Stimulated activated naive CD8-positive, alpha-beta T cell treated with anti-CD3 and anti-CD28 coated beads, Interleukin-15, Interleukin-2, amounts not matched to agents 100 ng/mL and 50 ng/mL, for 24 hours (primary cell): ENCODE results near the gene DDX23.

Experiments
- H3K27ac Mint-ChIP-seq: one replicate; pipeline ENCODE4 v1.8.0; 2021; ENCODE audit warnings: mild to moderate bottlenecking, mixed read lengths
- H3K27me3 Mint-ChIP-seq: one replicate; pipeline ENCODE4 v1.8.0; 2021; ENCODE audit warnings: mixed read lengths
- H3K36me3 Mint-ChIP-seq: one replicate; pipeline ENCODE4 v1.8.0; 2021; ENCODE audit warnings: low read depth, mixed read lengths
- H3K4me1 Mint-ChIP-seq: one replicate; pipeline ENCODE4 v1.8.0; 2021; ENCODE audit warnings: low read depth, mixed read lengths
- H3K4me3 Mint-ChIP-seq: one replicate; pipeline ENCODE4 v1.8.0; 2021; ENCODE audit warnings: mild to moderate bottlenecking, mixed read lengths
- H3K9me3 Mint-ChIP-seq: one replicate; pipeline ENCODE4 v1.8.0; 2021; ENCODE audit warnings: mixed read lengths

Gene DDX23

DNA sequence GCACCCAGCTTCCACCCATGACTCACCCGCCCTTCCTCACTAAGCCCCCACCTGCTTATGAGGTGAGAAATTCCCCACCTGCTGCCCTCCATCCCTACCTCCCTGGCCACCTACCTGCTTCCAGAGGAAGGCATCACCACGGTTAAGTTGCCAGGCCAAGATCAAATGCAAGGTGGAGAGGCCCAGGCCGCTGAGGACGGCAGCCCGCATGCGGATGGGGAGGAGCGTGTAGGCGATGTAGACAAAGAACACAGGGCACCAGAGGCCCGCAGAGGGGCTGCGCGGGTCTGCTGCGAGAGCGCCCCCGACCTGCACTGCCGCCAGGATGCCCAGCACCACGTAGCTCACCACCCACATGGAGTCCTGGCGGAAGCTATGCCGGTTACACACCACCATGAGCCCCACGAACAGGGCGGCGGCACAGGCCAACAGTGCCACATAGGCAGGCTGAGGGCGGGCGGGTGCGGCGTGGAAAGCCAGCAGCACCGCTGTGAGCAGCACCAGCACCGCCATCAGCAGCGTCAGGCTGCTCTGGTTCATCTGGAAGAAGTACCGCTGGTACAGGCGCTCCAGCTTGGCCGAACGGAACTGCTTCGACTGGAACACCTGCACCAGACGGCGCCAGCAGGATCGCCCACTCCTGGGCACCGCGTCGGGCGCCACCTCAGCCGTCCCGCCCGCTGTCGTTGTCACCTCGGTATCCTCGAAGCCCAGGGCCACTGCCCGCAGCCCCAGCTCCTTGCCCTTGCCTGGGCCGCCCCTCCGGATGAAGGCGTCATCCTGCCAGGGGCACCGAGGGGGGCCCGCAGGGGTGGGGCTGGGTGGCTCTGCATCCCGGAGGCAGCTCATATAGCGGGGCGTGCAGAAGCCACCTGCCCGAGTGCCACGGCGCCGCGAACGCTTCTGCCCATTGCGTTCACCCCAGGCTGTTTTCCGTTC is 69.2 kb downstream of the DDX23 start:
- Mint-ChIP-seq H3K27me3 (peaks cover 19% of the 10 kb centered on the region), H3K9me3 (no peaks in the 10 kb centered on the region), H3K4me1 (no peaks in the 10 kb centered on the region), H3K4me3 (no peak overlapping the region), H3K27ac (no peak overlapping the region), H3K36me3 (no peaks in the 10 kb centered on the region)

DNA sequence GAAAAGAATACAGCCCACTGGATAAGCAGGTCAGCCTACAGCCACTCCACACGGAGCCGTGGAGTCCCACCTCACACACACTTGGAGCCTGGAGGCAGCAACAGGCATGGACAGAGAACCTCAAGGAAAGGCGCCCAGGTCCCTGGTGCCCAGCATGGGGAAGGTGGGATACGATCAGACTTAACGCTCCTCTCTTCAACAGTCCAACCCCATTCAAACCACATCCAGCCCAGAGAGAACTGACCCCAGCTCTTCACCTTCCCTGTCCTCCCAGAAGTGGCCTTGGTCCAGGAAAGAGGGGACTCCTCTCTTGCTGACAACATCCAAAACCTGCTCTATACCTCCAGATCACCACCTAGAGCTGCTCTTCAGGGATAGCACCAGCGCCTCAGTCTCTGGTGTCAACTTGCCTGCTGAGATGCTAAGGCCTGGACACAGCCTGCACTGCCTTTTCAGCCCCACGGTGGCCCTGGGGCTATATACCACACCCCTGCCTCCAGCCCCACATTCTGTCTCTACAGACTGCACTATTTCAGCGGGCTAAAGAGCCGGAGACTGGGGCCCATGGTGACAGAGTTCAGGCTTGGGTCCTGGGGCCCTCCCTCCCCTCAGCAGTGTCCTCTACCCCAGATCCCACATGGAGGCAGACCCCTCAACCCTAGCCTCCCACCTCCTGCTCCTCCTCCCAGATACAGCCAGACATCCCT is 70.1 kb downstream of the DDX23 start:
- Mint-ChIP-seq H3K27me3 (peaks cover 13% of the 10 kb centered on the region), H3K27ac (no peak overlapping the region), H3K36me3 (no peaks in the 10 kb centered on the region), H3K4me1 (no peaks in the 10 kb centered on the region), H3K9me3 (no peaks in the 10 kb centered on the region), H3K4me3 (no peak overlapping the region)

DNA sequence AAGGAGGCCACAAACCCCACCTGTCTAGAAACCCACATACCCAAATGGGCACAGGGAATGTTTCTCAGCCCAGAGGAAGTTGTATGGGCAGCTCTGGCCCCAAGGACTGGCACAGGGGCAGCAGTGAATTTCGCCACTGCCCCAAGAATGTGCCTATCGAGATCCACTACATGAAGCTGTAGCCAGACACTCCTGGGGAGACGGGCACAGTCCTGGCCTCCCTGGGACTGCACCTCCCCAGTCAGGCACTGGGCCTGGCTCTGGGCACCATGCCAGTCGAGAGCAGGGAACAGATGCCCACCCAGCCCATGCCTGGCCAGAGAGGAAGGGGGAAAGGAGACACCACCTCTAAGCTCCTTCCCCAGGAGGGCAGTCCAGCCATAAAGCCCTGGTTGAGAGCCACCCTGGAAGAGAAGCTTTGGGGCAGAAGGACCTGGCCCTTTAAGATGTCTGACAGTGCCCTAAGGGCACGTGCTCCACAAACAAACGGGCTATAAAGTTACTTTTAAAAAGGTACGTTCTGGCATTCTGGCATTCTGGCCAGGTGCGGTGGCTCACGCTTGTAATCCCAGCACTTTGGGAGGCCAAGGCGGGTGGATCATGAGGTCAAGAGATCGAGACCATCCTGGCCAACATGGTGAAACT is 71.5 kb downstream of the DDX23 start:
- Mint-ChIP-seq H3K9me3 (no peaks in the 10 kb centered on the region), H3K4me1 (no peaks in the 10 kb centered on the region), H3K36me3 (no peaks in the 10 kb centered on the region), H3K27me3 (peaks cover under 1% of the 10 kb centered on the region), H3K27ac (no peak overlapping the region), H3K4me3 (no peak overlapping the region)

DNA sequence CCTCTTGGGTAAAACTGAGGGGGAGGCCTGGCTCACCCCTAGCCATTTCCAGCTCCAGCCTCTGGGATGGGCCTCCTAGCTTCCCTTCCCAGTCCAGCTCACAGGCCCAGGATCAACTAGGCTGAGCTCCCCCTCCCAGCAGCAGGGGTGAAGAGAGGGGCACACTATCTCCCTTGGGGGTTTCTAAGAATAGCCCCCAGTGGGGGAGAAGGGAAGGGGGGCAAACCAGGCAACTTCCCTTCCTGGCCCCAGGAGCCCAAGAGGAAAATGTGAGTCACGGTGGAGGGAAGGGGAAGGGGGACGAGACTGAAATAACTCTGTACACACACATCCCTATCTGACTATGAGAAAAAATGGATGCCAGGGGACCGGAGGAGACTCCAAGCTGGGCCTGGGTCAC is 72.1 kb downstream of the DDX23 start:
- H3K9me3 Mint-ChIP-seq: no peaks in the 10 kb centered on the region
- no peak overlapping the region for H3K27ac Mint-ChIP-seq
- H3K27me3 Mint-ChIP-seq: no peaks in the 10 kb centered on the region
- H3K4me1 Mint-ChIP-seq: no peaks in the 10 kb centered on the region
- H3K4me3 Mint-ChIP-seq: no peak overlapping the region
- no peaks in the 10 kb centered on the region for H3K36me3 Mint-ChIP-seq
